K562 (cell line): ENCODE data around the gene MDK. TPM values are rescaled to one million over a fixed set of nuclear protein-coding genes. Genes with fewer than 3 reads are reported as not detected.
A peak's percentile ranks its signal among the peaks of the same experiment; 100 is the strongest.

ENCODE experiments used
- ATF7 ChIP-seq: fragments of 450-650 bp; IDR thresholded peaks from 2 replicates; pipeline ENCODE4 v1.7.1; 2014; ENCODE audit warnings: mild to moderate bottlenecking, moderate library complexity
- CTBP1 ChIP-seq: fragments of 450-650 bp; IDR thresholded peaks from 2 replicates; pipeline ENCODE4 v1.6.1; 2016; ENCODE audit warnings: borderline replicate concordance
- ELF4 ChIP-seq: fragments of 450-650 bp; formaldehyde crosslinking; IDR thresholded peaks from 2 replicates; pipeline ENCODE4 v1.4.0; 2022; ENCODE audit warnings: missing genetic modification characterization
- RBM22 ChIP-seq: fragments of 200-400 bp; formaldehyde crosslinking; IDR thresholded peaks from 2 replicates; pipeline ENCODE4 v1.6.1; 2018; ENCODE audit warnings: low read length, low read depth; ENCODE audit not compliant: poor library complexity, severe bottlenecking
- SMAD4 ChIP-seq: fragments of 250-450 bp; sonication (Bioruptor Pico); conservative IDR thresholded peaks from 2 replicates; pipeline ENCODE4 v1.8.0; 2021; ENCODE audit warnings: inconsistent platforms, mild to moderate bottlenecking, moderate library complexity
- ZNF232 ChIP-seq: sonication (generic); formaldehyde crosslinking; IDR thresholded peaks from 2 replicates; pipeline ENCODE4 v1.8.0; 2022; ENCODE audit warnings: mild to moderate bottlenecking, missing genetic modification reagents
- ZSCAN29 ChIP-seq: fragments of 450-650 bp; IDR thresholded peaks from 2 replicates; pipeline ENCODE4 v1.6.1; 2017
- polyA plus RNA-seq, 8 experiments: library from polyadenylated mRNA; depleted of rRNA in 4 of 8; stranded (reverse) in 5 of 8; unstranded in 3 of 8; fragments of >200 nt; fragmentation: Nextera tagmentation in 2 of 8; fragmentation: Illumina TruSeq in 1 of 8; extraction: Ambion mirVana in 2 of 8; extraction: Trizol in 1 of 8; gene quantifications; 2 replicates each; pipeline versions ENCODE4 v1.2.1 to v1.2.3, GENCODE V29; 2011 to 2014; ENCODE audit warnings: inconsistent platforms in 1 of 8, missing spikeins in 1 of 8
- total RNA-seq, 7 experiments: library from RNA; depleted of rRNA in 6 of 7; stranded (reverse); fragments of >200 nt in 6 of 7; fragmentation: Illumina TruSeq in 2 of 7; extraction: Trizol in 2 of 7; gene quantifications; 2 replicates each; pipeline versions ENCODE4 v1.2.1 to v1.2.3, GENCODE V29; 2011 to 2021; ENCODE audit warnings: low replicate concordance in 1 of 7
- TF ChIP-seq, protein P1 (sequence below): sonication (generic); formaldehyde crosslinking; IDR thresholded peaks from 2 replicates; pipeline ENCODE4 v1.8.0; 2022; ENCODE audit warnings: missing genetic modification reagents, mild to moderate bottlenecking, borderline replicate concordance
- TF ChIP-seq, protein P2 (sequence below): fragments of 250-450 bp; sonication (Bioruptor Pico); IDR thresholded peaks from 2 replicates; pipeline ENCODE4 v1.4.0; 2020; ENCODE audit warnings: mild to moderate bottlenecking, moderate library complexity
- TF ChIP-seq, protein P3 (sequence below): fragments of 250-450 bp; sonication (Bioruptor Pico); IDR thresholded peaks from 2 replicates; pipeline ENCODE4 v1.8.0; 2022; ENCODE audit warnings: inconsistent platforms, mild to moderate bottlenecking, moderate library complexity, borderline replicate concordance
- TF ChIP-seq, protein P4 (sequence below), 2 experiments: IDR thresholded peaks; 2 replicates each; pipeline ENCODE4 v1.6.1; 2011; ENCODE audit warnings: borderline replicate concordance in 1 of 2, control low read depth in 1 of 2, low read depth in 1 of 2, low read length in 1 of 2, mild to moderate bottlenecking in 1 of 2, mixed read lengths in 1 of 2, moderate library complexity in 1 of 2; ENCODE audit not compliant: insufficient read depth in 1 of 2, insufficient read length in 1 of 2, poor library complexity in 1 of 2, severe bottlenecking in 1 of 2; ENCODE audit errors: extremely low read depth in 1 of 2
- TF ChIP-seq, protein P5 (sequence below), 3 experiments: fragments of 200-800 bp in 1 of 3; fragments of 250-450 bp in 1 of 3; fragments of 450-650 bp in 1 of 3; sonication (Bioruptor Pico) in 1 of 3; sonication (Bioruptor generic) in 1 of 3; formaldehyde crosslinking in 1 of 3; IDR thresholded peaks; 2 replicates each; pipeline versions ENCODE4 v1.6.1 to v1.8.0; 2016 to 2022; ENCODE audit warnings: mild to moderate bottlenecking in 2 of 3, missing genetic modification characterization in 2 of 3, missing compliant biosample characterization in 1 of 3, moderate library complexity in 1 of 3

MDK gene
- total and polyA plus RNA-seq, 9 of the 15 experiments (the other 6 are each of a cell fraction or from before 2014, with no cell fraction given): 20.7 to 700 (median 350) TPM

DNA sequence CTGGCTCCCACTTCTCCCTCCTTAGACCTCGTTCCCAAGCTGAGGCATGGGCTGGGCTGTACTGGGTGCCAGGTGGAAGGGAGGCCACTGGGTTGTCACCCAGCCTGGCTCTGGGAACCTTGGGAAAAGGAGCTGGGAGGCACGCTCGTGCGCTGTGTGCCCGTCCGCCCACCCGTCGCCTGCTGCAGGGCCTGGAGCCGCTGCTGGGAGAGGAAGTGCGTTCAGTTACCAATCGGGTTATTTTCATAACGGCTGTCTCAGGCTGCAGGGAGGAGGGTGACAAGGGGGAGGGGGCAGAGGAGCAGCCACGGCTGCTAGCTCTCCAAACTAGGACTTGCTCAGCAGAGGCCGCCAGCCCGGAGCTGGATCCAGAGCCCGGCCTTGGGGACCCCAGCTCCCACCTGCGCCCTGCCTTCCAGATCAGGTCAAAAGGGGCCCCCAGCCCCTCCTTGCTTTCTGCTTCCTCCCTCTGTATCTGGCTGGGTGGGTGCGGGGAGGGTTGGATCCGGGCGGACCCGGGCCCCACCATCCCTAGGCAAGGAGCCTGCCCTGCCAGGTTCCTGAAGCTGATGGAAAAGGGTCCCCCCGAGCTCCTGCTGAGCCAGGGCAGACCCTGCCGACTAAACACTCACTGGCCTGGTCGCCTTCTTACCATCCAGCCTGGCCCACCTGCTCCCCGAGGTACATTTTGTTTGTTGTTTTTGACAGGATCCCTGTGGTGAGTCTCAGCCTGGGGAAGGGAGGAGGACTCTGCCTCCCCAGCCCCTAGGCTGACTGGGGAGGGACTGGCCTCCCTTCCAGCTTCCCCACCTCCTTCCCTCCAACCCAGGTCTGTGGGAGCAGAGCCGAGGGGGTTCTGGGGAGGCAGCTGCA, 19.9 kb upstream of the MDK start (continued):
- TF ChIP-seq, protein P1, sequence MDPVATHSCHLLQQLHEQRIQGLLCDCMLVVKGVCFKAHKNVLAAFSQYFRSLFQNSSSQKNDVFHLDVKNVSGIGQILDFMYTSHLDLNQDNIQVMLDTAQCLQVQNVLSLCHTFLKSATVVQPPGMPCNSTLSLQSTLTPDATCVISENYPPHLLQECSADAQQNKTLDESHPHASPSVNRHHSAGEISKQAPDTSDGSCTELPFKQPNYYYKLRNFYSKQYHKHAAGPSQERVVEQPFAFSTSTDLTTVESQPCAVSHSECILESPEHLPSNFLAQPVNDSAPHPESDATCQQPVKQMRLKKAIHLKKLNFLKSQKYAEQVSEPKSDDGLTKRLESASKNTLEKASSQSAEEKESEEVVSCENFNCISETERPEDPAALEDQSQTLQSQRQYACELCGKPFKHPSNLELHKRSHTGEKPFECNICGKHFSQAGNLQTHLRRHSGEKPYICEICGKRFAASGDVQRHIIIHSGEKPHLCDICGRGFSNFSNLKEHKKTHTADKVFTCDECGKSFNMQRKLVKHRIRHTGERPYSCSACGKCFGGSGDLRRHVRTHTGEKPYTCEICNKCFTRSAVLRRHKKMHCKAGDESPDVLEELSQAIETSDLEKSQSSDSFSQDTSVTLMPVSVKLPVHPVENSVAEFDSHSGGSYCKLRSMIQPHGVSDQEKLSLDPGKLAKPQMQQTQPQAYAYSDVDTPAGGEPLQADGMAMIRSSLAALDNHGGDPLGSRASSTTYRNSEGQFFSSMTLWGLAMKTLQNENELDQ (CRISPR knock-in tag): no peak
- TF ChIP-seq CTBP1: 0 out of 2 replicates have a peak, but pooled peaks have one; percentile 28
- peak; percentile 78 for TF ChIP-seq SMAD4 (CRISPR knock-in tag)
- TF ChIP-seq, protein P2, sequence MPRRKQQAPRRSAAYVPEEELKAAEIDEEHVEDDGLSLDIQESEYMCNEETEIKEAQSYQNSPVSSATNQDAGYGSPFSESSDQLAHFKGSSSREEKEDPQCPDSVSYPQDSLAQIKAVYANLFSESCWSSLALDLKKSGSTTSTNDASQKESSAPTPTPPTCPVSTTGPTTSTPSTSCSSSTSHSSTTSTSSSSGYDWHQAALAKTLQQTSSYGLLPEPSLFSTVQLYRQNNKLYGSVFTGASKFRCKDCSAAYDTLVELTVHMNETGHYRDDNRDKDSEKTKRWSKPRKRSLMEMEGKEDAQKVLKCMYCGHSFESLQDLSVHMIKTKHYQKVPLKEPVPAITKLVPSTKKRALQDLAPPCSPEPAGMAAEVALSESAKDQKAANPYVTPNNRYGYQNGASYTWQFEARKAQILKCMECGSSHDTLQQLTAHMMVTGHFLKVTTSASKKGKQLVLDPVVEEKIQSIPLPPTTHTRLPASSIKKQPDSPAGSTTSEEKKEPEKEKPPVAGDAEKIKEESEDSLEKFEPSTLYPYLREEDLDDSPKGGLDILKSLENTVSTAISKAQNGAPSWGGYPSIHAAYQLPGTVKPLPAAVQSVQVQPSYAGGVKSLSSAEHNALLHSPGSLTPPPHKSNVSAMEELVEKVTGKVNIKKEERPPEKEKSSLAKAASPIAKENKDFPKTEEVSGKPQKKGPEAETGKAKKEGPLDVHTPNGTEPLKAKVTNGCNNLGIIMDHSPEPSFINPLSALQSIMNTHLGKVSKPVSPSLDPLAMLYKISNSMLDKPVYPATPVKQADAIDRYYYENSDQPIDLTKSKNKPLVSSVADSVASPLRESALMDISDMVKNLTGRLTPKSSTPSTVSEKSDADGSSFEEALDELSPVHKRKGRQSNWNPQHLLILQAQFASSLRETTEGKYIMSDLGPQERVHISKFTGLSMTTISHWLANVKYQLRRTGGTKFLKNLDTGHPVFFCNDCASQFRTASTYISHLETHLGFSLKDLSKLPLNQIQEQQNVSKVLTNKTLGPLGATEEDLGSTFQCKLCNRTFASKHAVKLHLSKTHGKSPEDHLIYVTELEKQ (CRISPR knock-in tag): no peak
- TF ChIP-seq RBM22: no peak
- TF ChIP-seq, protein P3, sequence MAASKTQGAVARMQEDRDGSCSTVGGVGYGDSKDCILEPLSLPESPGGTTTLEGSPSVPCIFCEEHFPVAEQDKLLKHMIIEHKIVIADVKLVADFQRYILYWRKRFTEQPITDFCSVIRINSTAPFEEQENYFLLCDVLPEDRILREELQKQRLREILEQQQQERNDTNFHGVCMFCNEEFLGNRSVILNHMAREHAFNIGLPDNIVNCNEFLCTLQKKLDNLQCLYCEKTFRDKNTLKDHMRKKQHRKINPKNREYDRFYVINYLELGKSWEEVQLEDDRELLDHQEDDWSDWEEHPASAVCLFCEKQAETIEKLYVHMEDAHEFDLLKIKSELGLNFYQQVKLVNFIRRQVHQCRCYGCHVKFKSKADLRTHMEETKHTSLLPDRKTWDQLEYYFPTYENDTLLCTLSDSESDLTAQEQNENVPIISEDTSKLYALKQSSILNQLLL (CRISPR knock-in tag): no peak
- TF ChIP-seq, protein P4, sequence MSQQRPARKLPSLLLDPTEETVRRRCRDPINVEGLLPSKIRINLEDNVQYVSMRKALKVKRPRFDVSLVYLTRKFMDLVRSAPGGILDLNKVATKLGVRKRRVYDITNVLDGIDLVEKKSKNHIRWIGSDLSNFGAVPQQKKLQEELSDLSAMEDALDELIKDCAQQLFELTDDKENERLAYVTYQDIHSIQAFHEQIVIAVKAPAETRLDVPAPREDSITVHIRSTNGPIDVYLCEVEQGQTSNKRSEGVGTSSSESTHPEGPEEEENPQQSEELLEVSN (IDR thresholded peaks at IDR 0.05; ENCODE audit: borderline replicate concordance in 1 of 2, extremely low read depth in 1 of 2, insufficient read depth in 1 of 2, insufficient read length in 1 of 2, low read depth in 1 of 2, low read length in 1 of 2, poor library complexity in 1 of 2, severe bottlenecking in 1 of 2): peak in 1 of 2 experiments; percentile 41
- TF ChIP-seq, protein P5, sequence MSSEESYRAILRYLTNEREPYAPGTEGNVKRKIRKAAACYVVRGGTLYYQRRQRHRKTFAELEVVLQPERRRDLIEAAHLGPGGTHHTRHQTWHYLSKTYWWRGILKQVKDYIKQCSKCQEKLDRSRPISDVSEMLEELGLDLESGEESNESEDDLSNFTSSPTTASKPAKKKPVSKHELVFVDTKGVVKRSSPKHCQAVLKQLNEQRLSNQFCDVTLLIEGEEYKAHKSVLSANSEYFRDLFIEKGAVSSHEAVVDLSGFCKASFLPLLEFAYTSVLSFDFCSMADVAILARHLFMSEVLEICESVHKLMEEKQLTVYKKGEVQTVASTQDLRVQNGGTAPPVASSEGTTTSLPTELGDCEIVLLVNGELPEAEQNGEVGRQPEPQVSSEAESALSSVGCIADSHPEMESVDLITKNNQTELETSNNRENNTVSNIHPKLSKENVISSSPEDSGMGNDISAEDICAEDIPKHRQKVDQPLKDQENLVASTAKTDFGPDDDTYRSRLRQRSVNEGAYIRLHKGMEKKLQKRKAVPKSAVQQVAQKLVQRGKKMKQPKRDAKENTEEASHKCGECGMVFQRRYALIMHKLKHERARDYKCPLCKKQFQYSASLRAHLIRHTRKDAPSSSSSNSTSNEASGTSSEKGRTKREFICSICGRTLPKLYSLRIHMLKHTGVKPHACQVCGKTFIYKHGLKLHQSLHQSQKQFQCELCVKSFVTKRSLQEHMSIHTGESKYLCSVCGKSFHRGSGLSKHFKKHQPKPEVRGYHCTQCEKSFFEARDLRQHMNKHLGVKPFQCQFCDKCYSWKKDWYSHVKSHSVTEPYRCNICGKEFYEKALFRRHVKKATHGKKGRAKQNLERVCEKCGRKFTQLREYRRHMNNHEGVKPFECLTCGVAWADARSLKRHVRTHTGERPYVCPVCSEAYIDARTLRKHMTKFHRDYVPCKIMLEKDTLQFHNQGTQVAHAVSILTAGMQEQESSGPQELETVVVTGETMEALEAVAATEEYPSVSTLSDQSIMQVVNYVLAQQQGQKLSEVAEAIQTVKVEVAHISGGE (CRISPR knock-in tag; IDR thresholded peaks at IDR 0.05): peak in 1 of 3 experiments; percentile 54; a peak in 1 of 6 replicates
- TF ChIP-seq ZSCAN29: peak; percentile 46; the same call in 1 of the 2 replicates
- TF ChIP-seq ELF4 (CRISPR knock-in tag): 0 out of 2 replicates have a peak, but pooled peaks have one; percentile 45
- TF ChIP-seq ATF7: peak; percentile 25; the same call in 1 of the 2 replicates
- no peak for TF ChIP-seq ZNF232
